ENCODE results near the gene SLC30A9. TPM values are rescaled to one million over a fixed set of nuclear protein-coding genes. Genes with fewer than 3 reads are reported as not detected.
A peak's percentile ranks its signal among the peaks of the same experiment; 100 is the strongest.

Gene SLC30A9
- total RNA-seq, 1 experiment from 2014 or later, result 43.4 TPM

GRCh38 chr4:41949531-41949930 lies 40.8 kb upstream of the SLC30A9 start:
- BruUV-seq (replicated peaks), result no TSS peak
- H3K27ac Mint-ChIP-seq (ENCODE audit: unreplicated experiment), result no peak overlapping the region
- no peak for DNase-seq
- CTCF ChIA-PET, result no interaction called here
- no peaks in the 10 kb centered on the region for H3K9me3 Mint-ChIP-seq (ENCODE audit: low read depth, unreplicated experiment)
- intact Hi-C loops (cut with micrococcal nuclease; ENCODE audit: unreplicated experiment), result no loop called here
- no peak overlapping the region for H3K4me3 Mint-ChIP-seq (ENCODE audit: low read depth, unreplicated experiment)
- H3K27me3 Mint-ChIP-seq (ENCODE audit: unreplicated experiment), result no peaks in the 10 kb centered on the region
- TF ChIP-seq CTCF (IDR thresholded peaks at IDR 0.05; ENCODE audit: unreplicated experiment), result no peak
- H3K36me3 Mint-ChIP-seq (ENCODE audit: insufficient read depth, unreplicated experiment), result no peaks in the 10 kb centered on the region
- H3K4me1 Mint-ChIP-seq (ENCODE audit: low read depth, unreplicated experiment), result no peaks in the 10 kb centered on the region

- Mint-ChIP-seq H3K4me1 (ENCODE audit: low read depth, unreplicated experiment) (no peaks in the 10 kb centered on the region), H3K27me3 (ENCODE audit: unreplicated experiment) (no peaks in the 10 kb centered on the region), H3K9me3 (ENCODE audit: low read depth, unreplicated experiment) (no peaks in the 10 kb centered on the region), H3K4me3 (ENCODE audit: low read depth, unreplicated experiment) (no peak overlapping the region), H3K36me3 (ENCODE audit: insufficient read depth, unreplicated experiment) (no peaks in the 10 kb centered on the region), H3K27ac (ENCODE audit: unreplicated experiment) (no peak overlapping the region)
- intact Hi-C loops (cut with micrococcal nuclease; ENCODE audit: unreplicated experiment), result no loop called here
- CTCF ChIA-PET, result no interaction called here
- BruUV-seq (replicated peaks), result no TSS peak
- DNase-seq, result no peak
- TF ChIP-seq CTCF (IDR thresholded peaks at IDR 0.05; ENCODE audit: unreplicated experiment), result no peak
These were observed 32.7 kb upstream of the SLC30A9 start for GRCh38 chr4:41957634-41958033.

DNA sequence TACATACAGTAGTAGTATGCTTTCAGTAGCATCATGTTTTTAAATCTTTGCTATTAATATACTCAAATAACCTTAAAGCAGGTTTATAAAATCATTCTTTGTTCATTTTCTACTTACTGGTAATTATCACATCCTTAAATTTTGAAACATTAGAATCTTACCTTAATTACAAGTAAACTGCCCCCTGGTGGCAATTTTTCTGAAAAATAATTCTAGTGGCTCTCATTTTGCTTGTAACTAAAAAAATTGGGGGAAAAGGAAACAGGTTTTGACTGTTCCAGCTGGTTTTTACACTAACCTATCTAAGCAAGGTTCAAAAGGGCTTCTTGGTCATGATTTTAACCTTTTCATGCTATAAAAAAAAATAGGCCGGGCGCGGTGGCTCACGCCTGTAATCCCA lies 27.2 kb upstream of the SLC30A9 start:
- no TSS peak for BruUV-seq (replicated peaks)
- intact Hi-C loops (cut with micrococcal nuclease; ENCODE audit: unreplicated experiment), result no loop called here
- CTCF ChIA-PET, result interaction anchor here (0.6 kb wide), 1 partner anchor 19 kb away, joined by 5 read pairs; no protein-coding TSS in a partner anchor

GRCh38 chr4:41964401-41964800 lies 25.9 kb upstream of the SLC30A9 start:
- no peaks in the 10 kb centered on the region for H3K36me3 Mint-ChIP-seq (ENCODE audit: insufficient read depth, unreplicated experiment)
- DNase-seq, result no peak
- CTCF ChIA-PET, result no interaction called here
- H3K4me3 Mint-ChIP-seq (ENCODE audit: low read depth, unreplicated experiment), result no peak overlapping the region
- H3K4me1 Mint-ChIP-seq (ENCODE audit: low read depth, unreplicated experiment), result no peaks in the 10 kb centered on the region
- no peaks in the 10 kb centered on the region for H3K27me3 Mint-ChIP-seq (ENCODE audit: unreplicated experiment)
- H3K27ac Mint-ChIP-seq (ENCODE audit: unreplicated experiment), result no peak overlapping the region
- peaks cover 2% of the 10 kb centered on the region for H3K9me3 Mint-ChIP-seq (ENCODE audit: low read depth, unreplicated experiment)
- no peak for TF ChIP-seq CTCF (IDR thresholded peaks at IDR 0.05; ENCODE audit: unreplicated experiment)
- intact Hi-C loops (cut with micrococcal nuclease; ENCODE audit: unreplicated experiment), result no loop called here
- no TSS peak for BruUV-seq (replicated peaks)

More for the DNA sequence above, 27.2 kb upstream of the SLC30A9 start:
- H3K27ac Mint-ChIP-seq (ENCODE audit: unreplicated experiment), result no peak overlapping the region
- no peaks in the 10 kb centered on the region for H3K4me1 Mint-ChIP-seq (ENCODE audit: low read depth, unreplicated experiment)
- TF ChIP-seq CTCF (IDR thresholded peaks at IDR 0.05; ENCODE audit: unreplicated experiment), result peak; percentile 18
- DNase-seq, result no peak
- peaks cover under 1% of the 10 kb centered on the region for H3K9me3 Mint-ChIP-seq (ENCODE audit: low read depth, unreplicated experiment)
- no peaks in the 10 kb centered on the region for H3K36me3 Mint-ChIP-seq (ENCODE audit: insufficient read depth, unreplicated experiment)
- H3K4me3 Mint-ChIP-seq (ENCODE audit: low read depth, unreplicated experiment), result no peak overlapping the region
- H3K27me3 Mint-ChIP-seq (ENCODE audit: unreplicated experiment), result no peaks in the 10 kb centered on the region
